GM21529 (cell line): ENCODE results near the gene IL26.
"Not testable (repeated sequence)": the region's sequence is repeated elsewhere in the genome, so short reads cannot be mapped to it uniquely, and the experiment has no call there.

ENCODE experiments used
- ATAC-seq: cut with Tn5 transposase; IDR thresholded peaks from one replicate; pipeline ENCODE4 v1.9.1; 2021; ENCODE audit not compliant: unreplicated experiment

The IL26 gene

GRCh38 chr12:68240079-68240478 lies 14.5 kb upstream of the IL26 start:
- no peak for ATAC-seq

- ATAC-seq = no peak
Observed at GRCh38 chr12:68239309-68239982, 13.8 kb upstream of the IL26 start.

- no peak for ATAC-seq
Observed at GRCh38 chr12:68237619-68238018, 12.0 kb upstream of the IL26 start.

- ATAC-seq = no peak
Observed at GRCh38 chr12:68237078-68237477, 11.5 kb upstream of the IL26 start.

GRCh38 chr12:68236421-68237059 lies 10.9 kb upstream of the IL26 start:
- ATAC-seq = peak; percentile 59

GRCh38 chr12:68235576-68235975 lies 10.0 kb upstream of the IL26 start:
- ATAC-seq = no peak

- ATAC-seq = no peak
Observed at GRCh38 chr12:68234140-68234539, 8.5 kb upstream of the IL26 start.

- ATAC-seq = no peak
Observed at GRCh38 chr12:68233498-68233897, 7.9 kb upstream of the IL26 start.

GRCh38 chr12:68231691-68232090 lies 6.1 kb upstream of the IL26 start:
- ATAC-seq = no peak

- no peak for ATAC-seq
Observed at GRCh38 chr12:68231229-68231628, 5.6 kb upstream of the IL26 start.

GRCh38 chr12:68229956-68230355 lies 4.3 kb upstream of the IL26 start:
- no peak for ATAC-seq

GRCh38 chr12:68227356-68227755 lies 1.7 kb upstream of the IL26 start:
- no peak for ATAC-seq

- no peak for ATAC-seq
Observed at GRCh38 chr12:68224613-68225285, 861 bp downstream of the IL26 start.

- ATAC-seq = peak; percentile 97
Observed at GRCh38 chr12:68223067-68223747, 2.4 kb downstream of the IL26 start.

GRCh38 chr12:68222326-68222725 lies 3.3 kb downstream of the IL26 start:
- ATAC-seq = no peak

- ATAC-seq = no peak
Observed at GRCh38 chr12:68221497-68221896, 4.1 kb downstream of the IL26 start.

- no peak for ATAC-seq
Observed at GRCh38 chr12:68210875-68211274, 14.7 kb downstream of the IL26 start.

- ATAC-seq = not testable (repeated sequence)
Observed at GRCh38 chr12:68209048-68209728, 16.4 kb downstream of the IL26 start.

- no peak for ATAC-seq
Observed at GRCh38 chr12:68207276-68207675, 18.3 kb downstream of the IL26 start.

- ATAC-seq = no peak
Observed at GRCh38 chr12:68206446-68206845, 19.2 kb downstream of the IL26 start.

- no peak for ATAC-seq
Observed at GRCh38 chr12:68203460-68203875, 22.1 kb downstream of the IL26 start.
